HEK293 (cell line): ENCODE data around the gene LRRC43.

ENCODE experiments used
- GLI4 ChIP-seq: fragments of 450-650 bp; formaldehyde crosslinking; IDR thresholded peaks from 2 replicates; pipeline ENCODE4 v1.5.1; 2016; ENCODE audit warnings: missing biosample characterization, missing genetic modification characterization
- KLF16 ChIP-seq: fragments of 450-650 bp; formaldehyde crosslinking; IDR thresholded peaks from 2 replicates; pipeline ENCODE4 v1.5.1; 2017; ENCODE audit warnings: missing biosample characterization, missing genetic modification characterization
- PRDM1 ChIP-seq: fragments of 450-650 bp; formaldehyde crosslinking; IDR thresholded peaks from 2 replicates; pipeline ENCODE4; 2016; ENCODE audit warnings: missing biosample characterization, missing genetic modification characterization
- ZBTB21 ChIP-seq: fragments of 450-650 bp; formaldehyde crosslinking; IDR thresholded peaks from 2 replicates; pipeline ENCODE4 v1.5.1; 2017; ENCODE audit warnings: missing biosample characterization, missing genetic modification characterization
- ZFP41 ChIP-seq: fragments of 450-650 bp; formaldehyde crosslinking; IDR thresholded peaks from 2 replicates; pipeline ENCODE4 v1.5.1; 2016; ENCODE audit warnings: missing biosample characterization, missing genetic modification characterization, borderline replicate concordance
- TF ChIP-seq, protein P1 (sequence below): fragments of 450-650 bp; formaldehyde crosslinking; IDR thresholded peaks from 2 replicates; pipeline ENCODE4 v1.5.1; 2016; ENCODE audit warnings: missing biosample characterization, missing genetic modification characterization
- TF ChIP-seq, protein P2 (sequence below): IDR thresholded peaks from 2 replicates; pipeline ENCODE4 v1.6.1; 2011; ENCODE audit warnings: mild to moderate bottlenecking, low read depth, low read length, borderline replicate concordance

- no peak for TF ChIP-seq ZBTB21 (tag by site-specific recombination)
- TF ChIP-seq, protein P1, sequence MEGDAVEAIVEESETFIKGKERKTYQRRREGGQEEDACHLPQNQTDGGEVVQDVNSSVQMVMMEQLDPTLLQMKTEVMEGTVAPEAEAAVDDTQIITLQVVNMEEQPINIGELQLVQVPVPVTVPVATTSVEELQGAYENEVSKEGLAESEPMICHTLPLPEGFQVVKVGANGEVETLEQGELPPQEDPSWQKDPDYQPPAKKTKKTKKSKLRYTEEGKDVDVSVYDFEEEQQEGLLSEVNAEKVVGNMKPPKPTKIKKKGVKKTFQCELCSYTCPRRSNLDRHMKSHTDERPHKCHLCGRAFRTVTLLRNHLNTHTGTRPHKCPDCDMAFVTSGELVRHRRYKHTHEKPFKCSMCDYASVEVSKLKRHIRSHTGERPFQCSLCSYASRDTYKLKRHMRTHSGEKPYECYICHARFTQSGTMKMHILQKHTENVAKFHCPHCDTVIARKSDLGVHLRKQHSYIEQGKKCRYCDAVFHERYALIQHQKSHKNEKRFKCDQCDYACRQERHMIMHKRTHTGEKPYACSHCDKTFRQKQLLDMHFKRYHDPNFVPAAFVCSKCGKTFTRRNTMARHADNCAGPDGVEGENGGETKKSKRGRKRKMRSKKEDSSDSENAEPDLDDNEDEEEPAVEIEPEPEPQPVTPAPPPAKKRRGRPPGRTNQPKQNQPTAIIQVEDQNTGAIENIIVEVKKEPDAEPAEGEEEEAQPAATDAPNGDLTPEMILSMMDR (tag by site-specific recombination): no peak
- TF ChIP-seq, protein P2, sequence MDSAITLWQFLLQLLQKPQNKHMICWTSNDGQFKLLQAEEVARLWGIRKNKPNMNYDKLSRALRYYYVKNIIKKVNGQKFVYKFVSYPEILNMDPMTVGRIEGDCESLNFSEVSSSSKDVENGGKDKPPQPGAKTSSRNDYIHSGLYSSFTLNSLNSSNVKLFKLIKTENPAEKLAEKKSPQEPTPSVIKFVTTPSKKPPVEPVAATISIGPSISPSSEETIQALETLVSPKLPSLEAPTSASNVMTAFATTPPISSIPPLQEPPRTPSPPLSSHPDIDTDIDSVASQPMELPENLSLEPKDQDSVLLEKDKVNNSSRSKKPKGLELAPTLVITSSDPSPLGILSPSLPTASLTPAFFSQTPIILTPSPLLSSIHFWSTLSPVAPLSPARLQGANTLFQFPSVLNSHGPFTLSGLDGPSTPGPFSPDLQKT: no peak
- no peak for TF ChIP-seq GLI4 (tag by site-specific recombination)
- TF ChIP-seq KLF16 (tag by site-specific recombination): no peak
- TF ChIP-seq ZFP41: no peak
- TF ChIP-seq PRDM1: no peak
These were observed 24.1 kb upstream of the LRRC43 start for GRCh38 chr12:122158700-122159285.
